Right lung (tissue), 10 donors: ENCODE measurements around the gene CHKA. TPM values are rescaled to one million over a fixed set of nuclear protein-coding genes. Genes with fewer than 3 reads are reported as not detected.
A peak's percentile ranks its signal among the peaks of the same experiment; 100 is the strongest.

Source experiments
- DNase-seq, 2 donors: peaks; one replicate each; pipeline ENCODE4 v3.0.0-alpha.2; 2013
- long read RNA-seq, 8 donors: transcript quantifications; one replicate each; lab custom pipeline, GENCODE V29; 2026
- polyA plus RNA-seq, 5 donors: library from polyadenylated mRNA; unstranded; fragments of 120-200 nt; gene quantifications; one replicate each; pipeline versions ENCODE4 v1.2.1 to v1.2.3, GENCODE V29; 2013; ENCODE audit warnings: inconsistent platforms in 1 of 5, low replicate concordance in 1 of 5; ENCODE audit not compliant: insufficient read length in 5 of 5, insufficient read depth in 1 of 5

Gene CHKA
- 10 to 100 TPM; 75.9 to 99.7 (median 82.6) TPM for polyA plus RNA-seq
- long read RNA-seq, donor 1, transcript CHKA-201 (12 exons, 2,530 nt) = major isoform, 9 of 9 reads
- long read RNA-seq, donor 1, partial matches to known transcripts = 0 of 9 reads
- long read RNA-seq, donor 1, other reads (novel, unspliced or antisense) = 0 of 9 reads
- long read RNA-seq, donor 2, partial matches to known transcripts = 0 of 4 reads
- long read RNA-seq, donor 2, other reads (novel, unspliced or antisense) = 0 of 4 reads
- long read RNA-seq, donor 3, partial matches to known transcripts = 7 of 11 reads
- long read RNA-seq, donor 3, other reads (novel, unspliced or antisense) = 0 of 11 reads
- long read RNA-seq, donor 4, partial matches to known transcripts = 0 of 3 reads
- long read RNA-seq, donor 4, other reads (novel, unspliced or antisense) = 0 of 3 reads
- long read RNA-seq, donor 5, partial matches to known transcripts = 0 of 5 reads
- long read RNA-seq, donor 5, other reads (novel, unspliced or antisense) = 0 of 5 reads
- long read RNA-seq, donor 6, transcript CHKA-201 (12 exons, 2,530 nt) = major isoform, 8 of 8 reads
- long read RNA-seq, donor 6, partial matches to known transcripts = 0 of 8 reads
- long read RNA-seq, donor 6, other reads (novel, unspliced or antisense) = 0 of 8 reads
- long read RNA-seq, donor 7, transcript CHKA-201 (12 exons, 2,530 nt) = major isoform, 6 of 6 reads
- long read RNA-seq, donor 7, partial matches to known transcripts = 0 of 6 reads
- long read RNA-seq, donor 7, other reads (novel, unspliced or antisense) = 0 of 6 reads
- long read RNA-seq, donor 8, partial matches to known transcripts = 0 of 1 reads
- long read RNA-seq, donor 8, other reads (novel, unspliced or antisense) = 0 of 1 reads

DNA sequence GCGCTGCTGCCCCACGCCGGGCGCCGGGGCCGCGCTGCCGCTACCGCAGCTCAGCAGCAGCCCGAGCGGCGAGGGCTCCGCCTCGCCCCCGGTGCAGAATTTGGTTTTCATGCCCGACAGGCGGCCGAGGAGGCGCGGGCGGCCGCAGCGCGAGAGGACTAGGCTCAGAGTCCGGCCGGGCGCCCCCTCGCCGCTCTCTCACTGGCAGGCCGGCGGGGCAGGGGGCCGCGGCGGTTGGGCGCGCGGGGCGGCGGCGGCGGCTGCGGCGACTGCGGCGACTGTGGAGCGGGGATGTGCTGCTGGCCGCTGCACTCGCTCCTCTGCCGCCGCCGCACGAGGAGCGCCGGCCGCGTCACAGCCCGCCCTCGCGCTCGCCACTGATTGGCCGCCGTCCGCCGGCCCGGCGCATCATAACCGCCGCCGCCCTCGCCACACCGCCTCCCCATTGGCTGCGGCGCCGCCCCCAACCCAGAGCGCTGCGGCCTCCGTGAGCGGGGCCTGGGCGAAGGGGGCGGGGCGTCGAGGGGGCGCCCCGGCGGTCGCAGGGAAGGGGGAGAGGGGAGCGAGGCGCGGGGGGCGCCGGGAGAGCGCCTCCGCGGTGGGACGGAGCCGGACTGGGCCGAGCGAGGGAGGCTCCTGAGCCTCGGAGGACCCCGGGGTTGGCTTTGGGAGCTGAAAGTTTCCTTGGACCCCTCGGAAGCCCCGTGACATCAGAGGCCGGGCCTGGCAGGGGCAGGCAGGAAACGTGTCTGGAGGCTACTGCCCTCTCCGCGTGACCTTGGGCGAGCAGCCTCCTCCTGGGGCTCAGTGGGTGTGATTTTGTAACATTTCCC is at the start of gene CHKA:
Gene CHKA (minus strand): TSS at position 322 of the 833 bp plus-strand sequence. CDS start 211 bp downstream, at position 111.
- peak; percentile 96 for DNase-seq

DNA sequence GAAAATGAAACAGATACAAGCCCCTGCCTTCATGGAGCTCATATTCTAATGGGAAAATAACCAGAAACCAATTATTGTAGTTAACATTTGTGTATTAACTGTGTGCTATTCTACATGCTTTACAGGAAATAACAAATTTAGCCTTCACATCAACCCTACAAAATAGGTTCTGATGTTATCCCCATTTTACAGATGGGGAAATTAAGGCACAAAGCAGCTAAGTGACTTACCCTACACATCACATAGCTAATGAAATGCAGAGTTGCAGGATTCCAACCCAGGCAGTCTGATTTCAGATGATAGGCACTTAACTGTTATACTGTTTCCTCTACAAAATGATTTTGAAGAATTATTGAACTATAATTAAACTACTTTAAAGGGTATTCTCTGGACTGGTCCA is 48.3 kb upstream of the CHKA start:
- DNase-seq = no peak

DNA sequence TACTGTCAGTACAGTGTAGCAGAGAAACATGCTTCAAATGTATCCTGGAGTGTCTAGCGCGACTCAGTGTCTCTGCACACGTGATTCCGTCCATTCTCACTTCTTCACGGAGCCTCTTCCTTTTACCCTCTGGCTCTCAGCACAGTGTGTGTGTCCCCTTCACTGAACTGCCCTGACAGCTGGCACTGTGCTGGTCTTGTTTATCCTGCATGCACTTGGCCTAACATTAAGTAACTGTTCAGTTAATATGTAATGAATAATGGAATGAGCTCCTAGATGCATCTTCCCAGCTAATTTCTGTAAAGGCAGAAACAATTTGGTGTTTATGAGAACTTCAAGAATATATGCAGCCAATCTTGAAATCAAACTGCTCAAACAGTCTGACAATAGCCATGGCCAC is 47.5 kb upstream of the CHKA start:
- DNase-seq = no peak

DNA sequence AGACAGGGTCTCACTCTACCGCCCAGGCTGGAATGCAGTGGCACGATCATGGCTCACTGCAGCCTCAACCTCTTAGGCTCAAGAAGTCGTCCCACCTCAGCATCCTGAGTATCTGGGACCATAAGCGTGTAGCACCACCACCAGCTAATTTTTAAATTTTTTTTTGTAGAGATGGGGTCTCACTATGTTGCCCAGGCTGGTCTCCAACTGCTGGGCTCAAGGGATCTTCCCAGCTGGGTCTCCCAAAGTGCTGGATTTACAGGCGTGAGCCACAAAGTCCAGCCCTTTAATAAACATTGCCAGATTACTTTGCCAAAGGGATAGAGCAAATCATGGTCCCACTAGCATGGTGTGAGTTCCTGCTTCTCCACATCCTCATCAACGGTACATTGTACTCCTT is 46.3 kb upstream of the CHKA start:
- no peak for DNase-seq

DNA sequence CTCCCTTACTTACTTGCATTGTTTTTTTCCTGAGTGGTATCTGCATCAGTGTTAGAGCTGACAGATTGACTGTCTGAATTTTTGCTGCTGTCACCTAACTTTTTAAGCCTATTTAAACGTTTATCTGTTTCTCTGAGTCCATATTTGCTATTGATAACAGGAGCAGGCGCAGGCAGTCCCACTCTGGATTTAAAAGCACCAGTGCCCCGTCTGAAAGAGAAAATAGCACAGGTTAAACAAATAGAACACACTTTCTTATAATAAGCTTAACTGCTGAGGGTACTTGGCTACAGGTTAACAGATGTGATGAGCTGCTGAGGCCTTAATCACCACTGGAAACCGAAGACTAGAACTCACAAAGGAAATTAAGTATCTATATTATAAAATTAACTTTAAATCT is 45.8 kb upstream of the CHKA start:
- no peak for DNase-seq

DNA sequence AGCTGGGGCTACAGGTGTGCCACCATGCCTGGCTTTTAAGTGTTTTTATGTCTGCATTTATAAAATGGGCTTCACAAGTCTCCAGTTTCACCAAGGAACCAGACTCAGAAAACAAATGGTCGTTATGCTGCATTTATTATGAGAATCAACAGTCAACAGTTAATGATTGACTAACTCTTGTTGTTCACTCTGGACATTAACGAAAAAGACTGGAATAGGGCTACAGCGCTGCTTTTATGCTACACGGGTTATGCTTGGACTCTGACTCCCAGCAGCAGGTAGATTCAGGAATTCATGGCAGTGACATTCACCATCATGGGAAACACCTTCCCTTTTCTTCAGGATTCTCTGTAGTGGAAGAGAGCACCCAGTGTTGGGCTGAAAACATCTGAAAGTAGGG is 44.4 kb upstream of the CHKA start:
- DNase-seq = no peak

DNA sequence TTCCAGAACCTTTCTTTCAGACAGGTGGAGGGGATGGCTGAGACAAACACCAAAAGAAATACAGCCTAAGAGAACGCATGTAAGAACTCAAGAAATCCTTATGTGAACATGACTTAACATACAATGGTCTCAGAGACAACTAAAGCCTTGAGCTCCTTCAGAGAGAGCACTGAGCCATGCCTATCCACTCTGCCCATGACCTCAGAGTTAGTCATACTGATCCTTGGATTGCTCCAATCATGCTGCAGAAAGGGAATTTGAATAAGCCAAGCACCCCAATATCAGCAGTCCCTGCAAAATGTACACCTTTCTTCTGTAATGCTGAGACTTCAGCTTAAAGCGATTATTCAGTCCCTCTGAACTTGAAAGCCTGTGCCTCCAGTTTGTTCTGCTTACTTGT is 43.2 kb upstream of the CHKA start:
- DNase-seq = no peak

DNA sequence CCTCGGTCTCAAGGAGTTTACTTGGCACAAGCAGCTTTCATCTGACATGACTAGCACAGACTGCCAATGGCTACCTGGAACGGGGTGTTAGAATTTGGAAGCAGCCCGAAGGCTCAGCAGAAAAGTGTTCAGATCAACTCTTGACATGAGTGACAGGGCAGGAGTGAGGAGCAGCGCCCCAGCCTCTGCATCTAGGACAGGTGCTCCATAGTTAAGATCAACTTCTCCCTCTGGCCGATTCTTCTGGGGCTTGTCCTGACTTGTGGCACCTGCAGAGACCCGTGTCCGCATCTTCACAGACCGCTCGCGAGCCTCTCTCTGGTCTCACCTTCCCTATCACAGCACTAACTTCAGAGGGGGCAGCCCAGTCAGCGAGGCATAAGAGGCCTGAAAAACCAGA is 42.5 kb upstream of the CHKA start:
- DNase-seq = no peak

DNA sequence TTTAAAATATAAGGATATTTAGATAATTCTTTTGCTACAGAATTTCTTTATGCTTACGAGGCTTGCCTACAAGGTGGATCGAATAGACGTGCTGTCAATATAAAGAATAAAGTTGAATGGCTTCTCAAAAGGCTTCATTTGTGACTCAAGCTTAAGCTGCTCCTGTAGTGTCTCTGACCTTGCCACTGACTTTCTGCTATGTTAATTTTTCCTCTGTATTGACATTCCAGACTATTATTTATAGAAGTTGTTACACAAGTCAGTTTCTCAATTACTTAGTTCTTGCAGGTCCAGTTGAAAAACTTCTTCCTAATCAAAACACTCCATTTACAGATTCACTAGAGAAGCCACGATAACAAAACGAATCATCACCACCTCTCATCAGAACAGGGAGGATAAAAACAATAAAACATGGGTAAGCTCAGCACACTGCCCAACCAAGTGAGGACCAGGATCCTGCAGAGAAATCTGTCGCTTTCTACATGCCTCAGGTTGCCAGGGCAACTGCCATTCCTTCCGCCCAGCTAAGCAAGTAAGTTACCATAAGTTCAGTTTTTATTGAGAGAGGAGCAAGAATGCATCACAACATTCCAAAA is 39.0 kb upstream of the CHKA start:
- no peak for DNase-seq

DNA sequence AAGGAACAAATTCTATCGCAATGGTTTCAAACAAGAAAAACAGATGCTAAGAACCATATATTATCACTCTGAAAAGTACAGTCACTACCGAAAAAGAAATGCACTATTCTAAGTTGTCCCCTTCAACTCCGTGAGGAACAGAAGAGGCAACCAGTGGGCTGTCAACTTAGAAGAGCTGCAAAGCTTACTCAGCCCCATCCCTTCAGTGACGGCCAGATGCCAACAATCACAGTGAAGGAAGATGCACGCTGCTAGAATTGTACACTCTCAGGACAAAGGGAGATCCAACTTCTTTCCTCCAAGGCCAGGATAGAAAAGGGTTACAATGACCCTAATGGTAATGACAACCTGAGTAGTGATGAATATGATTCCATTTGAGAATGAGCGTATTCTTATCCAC is 38.5 kb upstream of the CHKA start:
- DNase-seq = no peak

DNA sequence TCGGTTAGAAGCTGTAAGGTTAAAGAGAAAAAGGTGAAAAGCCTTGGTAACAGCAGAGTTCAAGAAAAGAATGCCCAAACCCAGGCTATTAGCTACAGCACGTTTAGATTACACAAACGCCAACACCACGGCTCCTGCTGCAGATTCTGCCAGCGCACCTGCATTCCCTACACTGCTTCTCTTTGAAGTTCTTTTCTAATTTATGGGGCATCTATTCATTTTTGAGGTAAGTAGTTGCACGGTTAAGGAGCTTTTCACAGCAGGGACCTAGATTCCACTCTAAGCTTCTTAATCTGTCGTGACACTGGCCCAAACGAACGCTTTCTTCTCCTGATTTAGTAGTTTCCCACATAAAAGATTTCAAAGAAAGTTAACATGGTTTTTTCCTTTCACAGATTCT is 38.0 kb upstream of the CHKA start:
- no peak for DNase-seq

DNA sequence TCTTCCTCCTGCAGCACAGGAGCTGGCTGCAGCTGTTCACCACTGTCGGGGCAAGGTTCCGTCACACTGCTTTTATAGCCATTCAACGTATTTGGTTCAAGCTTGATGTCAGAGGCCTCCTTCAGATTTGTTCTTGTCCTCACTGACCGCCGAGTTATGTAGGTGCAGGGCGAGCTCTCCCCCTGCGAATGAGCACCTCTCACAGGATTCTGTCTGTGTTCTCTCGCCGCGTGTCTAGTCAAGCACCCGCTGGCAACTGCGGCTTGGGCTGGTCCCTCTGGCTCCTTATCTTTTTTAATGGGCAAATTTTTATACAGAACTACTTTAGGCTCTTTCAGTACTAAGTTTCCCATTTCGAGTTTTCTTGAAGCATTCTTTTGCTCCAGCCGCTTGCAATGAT is 37.4 kb upstream of the CHKA start:
- no peak for DNase-seq

DNA sequence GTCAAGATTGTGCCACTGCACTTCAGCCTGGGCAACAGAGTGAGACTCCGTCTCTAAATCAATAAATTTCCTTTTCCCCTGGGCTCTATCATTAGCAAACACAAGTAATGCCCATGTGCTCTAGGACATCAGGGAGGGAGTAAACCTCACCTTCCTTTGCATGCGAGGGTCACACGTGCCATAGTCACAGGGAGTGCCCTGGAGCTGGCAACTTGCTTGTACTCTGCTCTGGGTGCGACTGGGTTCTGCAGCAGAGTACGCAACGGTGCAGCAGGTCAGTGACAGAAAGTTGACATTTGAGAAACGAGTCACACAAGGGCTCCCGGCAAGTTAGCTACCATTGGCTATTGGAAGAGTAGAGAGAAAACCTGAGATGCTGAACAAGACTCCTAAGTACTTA is 32.6 kb upstream of the CHKA start:
- DNase-seq = no peak

DNA sequence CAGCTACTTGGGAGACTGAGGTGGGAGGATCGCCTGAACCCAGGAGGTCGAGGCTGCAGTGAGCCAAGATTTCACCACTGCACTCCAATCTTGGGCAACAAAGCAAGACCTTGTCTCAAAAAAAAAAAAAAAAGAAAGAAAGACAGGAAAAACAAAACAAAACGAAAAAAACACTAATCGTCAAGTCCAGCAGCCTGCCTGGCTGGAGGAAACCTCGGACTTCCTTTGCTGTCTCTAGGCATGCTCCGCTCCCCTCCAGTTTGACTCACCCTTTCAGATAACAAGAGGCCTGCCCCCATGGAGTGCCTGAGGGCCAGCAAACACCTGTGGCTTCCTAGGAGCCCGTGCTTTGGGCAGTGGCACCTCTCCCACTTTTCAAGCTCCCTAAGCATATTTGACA is 28.8 kb upstream of the CHKA start:
- no peak for DNase-seq

DNA sequence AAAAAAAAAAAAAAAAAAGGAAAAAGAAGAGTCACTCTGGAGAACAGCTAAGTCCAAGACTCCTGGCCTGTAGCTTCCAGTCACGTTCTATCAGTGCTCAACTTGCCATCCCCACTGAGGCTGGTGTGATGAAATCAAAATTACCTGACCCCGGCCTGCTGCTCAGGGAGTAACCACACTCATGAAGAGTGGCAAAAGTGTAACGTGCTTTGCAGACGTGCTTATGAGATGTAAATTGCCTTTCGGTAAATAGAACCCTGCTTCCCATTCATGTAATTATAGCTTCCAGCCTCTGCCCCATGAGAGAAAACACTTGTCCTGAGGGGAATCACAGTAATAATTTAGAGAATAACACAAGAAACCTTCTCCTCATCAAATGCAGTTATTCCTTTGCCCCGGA is 28.2 kb upstream of the CHKA start:
- DNase-seq = no peak

DNA sequence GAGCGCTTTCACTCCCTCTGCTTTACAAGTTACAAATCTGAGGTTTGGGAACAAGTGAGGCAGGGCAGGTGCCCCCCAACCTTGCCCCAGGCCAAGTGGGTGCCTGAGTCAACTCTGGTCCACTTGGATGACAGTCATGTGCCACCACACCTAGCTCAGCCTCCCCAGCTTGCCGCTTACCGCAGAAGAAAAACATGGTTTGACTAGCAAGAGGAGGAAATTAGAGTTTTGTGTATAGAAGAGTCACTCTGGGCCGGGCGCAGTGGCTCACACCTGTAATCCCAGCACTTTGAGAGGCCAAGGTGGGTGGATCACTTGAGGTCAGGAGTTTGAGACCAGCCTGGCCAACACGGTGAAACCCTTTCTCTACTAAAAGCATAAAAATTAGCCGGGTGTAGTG is 27.7 kb upstream of the CHKA start:
- DNase-seq = no peak

DNA sequence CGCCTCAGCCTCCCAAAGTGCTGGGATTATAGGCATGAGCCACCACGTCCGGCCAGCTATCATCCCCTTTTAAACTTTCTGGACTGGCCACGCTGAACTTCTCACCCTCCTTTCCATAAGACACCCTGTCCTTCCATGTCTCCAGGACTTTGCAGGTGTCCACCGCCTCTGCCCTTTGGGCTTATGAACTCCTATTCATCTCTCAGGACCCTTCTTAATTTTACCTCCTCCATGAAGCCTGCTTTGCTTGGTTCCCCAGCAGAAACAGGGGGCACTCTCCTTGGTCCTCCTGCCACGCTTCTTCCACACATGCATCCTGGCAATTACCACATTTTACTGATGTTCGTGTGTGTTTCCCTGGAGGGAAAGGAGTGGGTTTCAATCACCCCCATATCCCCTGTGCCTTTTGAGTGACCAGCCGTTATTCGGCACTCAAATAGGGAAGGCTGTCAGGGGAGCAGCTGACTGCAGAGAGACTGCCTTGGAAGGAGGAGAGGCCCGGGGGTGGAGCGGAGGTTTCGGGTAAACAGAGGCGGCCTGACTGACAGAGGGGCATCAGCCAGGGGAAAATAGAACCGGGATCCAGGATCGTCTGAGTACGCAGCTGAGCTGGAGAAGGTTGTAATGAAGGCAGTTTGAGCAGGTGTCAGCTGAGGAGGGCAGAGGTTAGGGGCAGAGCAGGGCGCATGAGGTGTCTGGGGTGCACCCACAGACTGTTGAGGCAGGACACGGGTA is 27.1 kb upstream of the CHKA start:
- DNase-seq = no peak

DNA sequence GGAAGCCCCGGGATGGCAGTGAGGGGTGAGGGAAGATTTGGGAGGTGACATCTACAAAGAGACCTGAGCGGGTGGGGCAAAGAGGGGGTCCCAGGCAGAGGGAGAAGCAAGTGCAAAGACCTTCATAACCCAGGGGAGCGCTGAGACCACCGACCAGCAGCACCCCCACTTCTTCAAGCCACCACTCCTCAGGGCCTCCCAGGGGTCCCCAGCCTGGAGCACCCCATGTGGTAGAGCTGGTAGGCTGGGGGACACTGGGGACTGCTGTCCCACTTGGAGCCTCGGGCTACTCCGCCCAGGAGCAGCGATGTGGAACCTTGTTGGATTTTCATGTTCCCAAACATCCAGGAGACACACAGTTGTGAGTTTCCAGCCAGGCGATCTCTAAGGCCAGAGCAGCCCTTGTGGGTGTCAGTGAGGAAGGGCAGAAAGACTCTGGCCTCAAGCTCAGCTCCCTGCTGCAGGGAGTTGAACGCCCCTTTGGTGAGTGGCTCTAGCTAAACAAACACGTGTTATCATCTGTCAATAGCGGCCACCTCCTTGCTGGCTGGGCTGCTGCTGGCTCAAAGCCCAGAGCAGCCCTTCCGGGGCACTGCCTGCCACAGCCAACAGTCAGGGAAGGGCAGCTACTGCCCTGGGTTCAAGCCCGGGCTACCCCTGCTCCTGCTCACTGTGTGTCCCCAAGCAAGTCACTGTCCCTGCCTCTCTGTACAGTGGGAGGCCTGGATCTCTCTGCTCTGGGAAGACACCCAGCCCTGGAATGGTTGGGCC is 25.7 kb upstream of the CHKA start:
- peak; percentile 61 for DNase-seq

DNA sequence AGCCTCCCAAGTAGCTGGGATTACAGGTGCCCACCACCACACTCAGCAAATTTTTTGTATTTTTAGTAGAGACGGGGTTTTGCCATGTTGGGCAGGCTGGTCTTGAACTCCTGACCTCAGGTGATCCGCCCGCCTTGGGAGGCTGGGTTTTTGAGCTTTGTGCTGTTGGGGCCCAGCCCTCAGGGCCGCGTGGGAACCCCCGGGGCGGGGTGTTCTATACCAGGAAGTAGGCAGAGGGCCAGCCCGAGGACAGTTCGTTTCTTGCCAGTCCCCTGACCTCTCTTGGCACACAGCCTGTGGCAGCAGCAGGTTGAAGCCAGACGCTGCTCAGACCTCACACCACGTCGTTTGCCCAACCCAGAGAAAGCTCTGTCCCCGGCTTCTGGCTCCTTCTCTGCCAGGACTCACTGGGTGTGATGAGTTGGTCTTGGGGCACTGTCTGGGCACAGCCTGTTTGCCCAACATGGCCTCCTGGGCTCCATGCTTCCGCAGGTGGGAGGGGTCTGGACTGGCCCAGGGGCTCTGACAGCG is 24.9 kb upstream of the CHKA start:
- DNase-seq = no peak
